ENCODE data around the gene DRAXIN.

- TF ChIP-seq CTCF (IDR thresholded peaks at IDR 0.05) (no peak), POLR2AphosphoS5 (IDR thresholded peaks at IDR 0.05) (no peak), EP300 (IDR thresholded peaks at IDR 0.05) (no peak), POLR2A (IDR thresholded peaks at IDR 0.05) (no peak)
Measured at GRCh38 chr1:11740258-11741192, 49.0 kb downstream of the DRAXIN start.
